HCEC 1CT (cell line): ENCODE data around the gene PARD3B.

ENCODE experiments used
- DNase-seq: peaks from one replicate; pipeline ENCODE4 v3.0.0-alpha.2; 2017

The PARD3B gene

GRCh38 chr2:205311201-205311600, 765.9 kb downstream of the PARD3B start:
- DNase-seq = no peak

DNA sequence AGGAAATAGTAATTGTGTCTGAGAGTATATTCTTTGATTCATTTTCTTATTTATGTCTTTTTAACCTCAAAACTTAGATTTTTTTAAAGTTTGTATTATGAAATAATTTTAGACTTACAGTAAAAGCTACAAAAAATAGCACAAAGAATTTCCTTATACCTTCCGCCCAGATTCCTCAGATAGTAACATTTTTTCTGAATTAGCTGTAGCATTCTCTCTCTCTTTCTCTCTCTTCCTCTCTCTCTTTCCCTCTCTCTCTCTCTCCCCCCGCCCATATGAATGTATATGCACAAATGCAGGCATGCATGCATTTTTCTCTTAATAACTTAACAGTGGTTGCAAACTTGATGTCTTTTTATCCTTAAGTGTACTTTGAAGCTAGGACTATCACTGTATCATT, 776.0 kb downstream of the PARD3B start:
- peak; percentile 50 for DNase-seq

- DNase-seq = no peak
Observed at GRCh38 chr2:205323929-205324328, 778.7 kb downstream of the PARD3B start.

DNA sequence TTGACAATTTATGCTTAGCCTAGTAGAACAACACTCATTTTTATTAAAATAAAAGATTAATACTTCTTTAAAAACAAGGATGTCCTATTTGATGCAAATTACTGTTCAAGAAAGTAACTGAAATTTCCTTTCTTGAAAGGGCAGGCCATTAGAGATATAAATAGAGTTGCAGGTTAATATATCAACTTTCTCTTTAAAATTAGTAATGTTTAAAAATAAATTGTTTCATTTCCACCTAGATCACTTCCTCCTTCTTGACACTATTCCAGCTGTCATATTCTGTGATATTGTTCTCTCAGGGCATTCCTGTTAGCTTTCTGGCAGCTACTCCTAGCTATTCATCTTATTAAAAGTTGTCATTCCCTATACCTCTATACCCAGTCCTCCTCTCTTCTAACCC, 779.1 kb downstream of the PARD3B start:
- DNase-seq = no peak

GRCh38 chr2:205333351-205333750, 788.1 kb downstream of the PARD3B start:
- DNase-seq = no peak

DNA sequence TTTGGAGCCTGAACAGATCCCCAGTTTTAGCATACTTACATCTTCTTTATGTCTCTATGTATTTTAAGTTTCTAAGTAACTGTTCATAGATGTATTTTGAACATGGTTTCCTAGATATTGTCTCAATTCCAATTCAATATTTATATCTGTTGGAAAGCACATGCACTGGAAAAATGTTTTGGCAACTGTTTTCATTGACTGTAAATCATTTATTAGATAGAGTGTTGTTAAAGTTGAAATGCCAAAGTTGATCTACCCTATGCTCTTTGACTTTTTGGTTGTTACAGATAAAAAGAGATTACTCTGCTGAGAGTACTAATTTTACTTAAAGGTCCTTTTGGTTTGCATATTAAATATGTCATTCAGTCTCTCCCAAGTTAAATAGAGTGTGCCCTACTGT, 792.0 kb downstream of the PARD3B start:
- DNase-seq = no peak

DNA sequence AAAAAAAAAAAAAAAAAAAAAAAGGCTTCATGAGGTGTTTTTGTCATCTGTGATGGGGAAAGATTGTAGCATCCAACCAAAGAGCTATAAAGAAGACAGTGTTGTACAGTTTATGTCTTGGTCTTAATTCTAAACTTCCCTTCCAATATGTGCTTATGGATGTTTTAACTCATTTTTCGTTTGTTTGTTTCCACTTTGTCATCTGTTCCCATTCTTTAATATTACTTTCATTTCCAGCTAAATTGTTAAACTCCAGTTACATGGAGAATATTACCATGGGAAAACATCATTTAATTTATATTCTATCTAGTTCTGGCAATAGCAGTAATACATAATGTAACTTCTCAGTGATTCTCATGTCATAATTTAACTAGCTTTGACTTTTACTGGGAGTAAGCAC, 792.9 kb downstream of the PARD3B start:
- no peak for DNase-seq

DNA sequence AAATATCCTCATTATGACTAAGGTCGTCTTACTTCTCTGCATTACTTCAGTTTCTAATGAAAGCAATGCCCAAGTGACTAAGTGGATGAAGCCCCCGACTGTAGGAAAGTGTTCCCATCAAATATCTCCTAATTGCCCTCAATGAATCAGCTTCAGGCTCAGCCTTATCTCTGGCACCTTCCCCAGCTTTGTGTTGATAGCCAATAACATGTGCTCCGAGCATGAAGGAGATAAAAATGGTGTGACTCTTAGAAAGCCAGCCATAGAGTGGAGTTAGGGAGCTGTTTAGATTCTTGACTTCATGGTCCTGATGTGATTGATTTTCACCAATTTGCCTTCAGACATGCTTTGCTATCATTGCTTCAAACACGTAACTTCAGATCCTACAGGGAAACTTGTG, 797.8 kb downstream of the PARD3B start:
- no peak for DNase-seq

- DNase-seq = no peak
Observed at GRCh38 chr2:205346649-205347048, 801.4 kb downstream of the PARD3B start.

DNA sequence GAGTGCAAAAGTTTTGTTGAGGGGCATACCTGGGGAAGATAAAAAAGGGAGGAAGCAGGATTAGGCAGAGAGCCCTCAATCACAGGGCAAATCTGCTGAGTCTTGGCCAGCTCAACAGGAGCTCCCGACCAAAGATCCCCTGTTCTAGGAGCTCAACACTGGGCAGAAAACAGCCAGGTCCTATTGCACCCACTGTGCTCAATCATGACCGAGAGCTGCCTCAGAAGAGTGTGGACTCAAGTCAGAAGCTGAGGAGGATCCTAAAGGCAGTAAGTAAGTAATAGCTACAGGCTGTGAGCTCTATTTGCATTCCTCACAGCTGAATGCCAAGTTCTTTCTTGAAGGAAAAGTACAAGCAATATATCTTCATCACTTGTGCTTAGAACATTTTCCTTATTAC, 802.6 kb downstream of the PARD3B start:
- no peak for DNase-seq

DNA sequence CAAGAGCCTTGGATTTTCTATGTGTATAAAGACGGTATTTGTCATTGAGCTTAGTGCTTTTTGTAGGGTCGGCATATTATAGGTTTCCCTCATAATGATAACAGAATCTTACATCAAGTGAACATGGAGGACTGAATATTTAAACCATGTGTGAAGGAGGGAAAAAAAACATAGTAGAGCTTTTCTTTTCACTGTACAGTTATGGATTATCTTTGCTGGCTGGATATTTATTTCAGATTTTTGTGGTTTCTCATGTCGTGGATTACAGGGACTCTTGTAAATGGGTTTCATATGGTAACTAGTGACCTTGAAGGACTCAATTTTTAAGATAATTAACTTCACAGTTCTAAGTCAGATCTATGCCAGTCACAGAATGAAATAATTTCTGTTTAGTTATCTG, 806.8 kb downstream of the PARD3B start:
- no peak for DNase-seq

GRCh38 chr2:205352593-205352992, 807.3 kb downstream of the PARD3B start:
- peak; percentile 68 for DNase-seq

DNA sequence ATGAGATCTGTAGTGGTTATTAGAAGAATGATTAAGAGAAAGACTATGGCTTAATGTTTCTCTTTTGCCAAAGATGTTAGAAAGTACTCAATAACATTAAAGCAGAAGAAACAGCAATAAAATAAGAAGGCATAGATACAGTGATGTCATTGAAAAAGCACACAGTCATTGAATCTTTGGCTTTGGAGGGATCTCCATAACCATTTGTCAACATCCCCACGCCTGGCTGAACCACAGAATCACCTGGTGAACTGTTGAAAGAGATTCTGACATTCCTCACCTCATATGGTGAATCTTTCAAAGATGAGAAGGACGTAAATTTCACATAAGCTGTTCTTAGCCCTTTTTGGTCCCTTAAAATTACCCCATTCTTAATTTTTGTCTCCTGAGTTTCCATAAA, 812.5 kb downstream of the PARD3B start:
- no peak for DNase-seq

DNA sequence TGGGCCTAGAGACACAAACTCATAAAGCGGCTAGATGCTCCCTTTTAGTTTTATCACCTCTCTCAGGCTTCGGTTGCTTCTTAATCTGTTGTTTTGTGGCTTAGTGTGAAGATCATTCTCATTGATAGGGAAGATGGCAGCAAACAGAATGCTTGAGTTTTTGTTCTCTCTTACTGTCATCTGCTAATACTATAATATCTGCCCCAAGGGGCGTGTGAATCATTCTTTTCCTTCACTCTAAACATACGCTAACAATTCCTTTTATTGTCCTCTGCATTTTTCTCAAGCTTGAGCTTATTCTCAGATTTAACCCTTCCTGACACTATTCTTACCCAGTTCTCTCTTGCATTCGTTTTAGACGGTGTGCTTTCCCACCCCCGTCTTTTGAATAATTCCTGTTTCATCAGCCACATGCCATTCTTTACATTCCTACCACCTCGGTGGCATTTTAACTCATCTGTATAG, 813.1 kb downstream of the PARD3B start:
- no peak for DNase-seq

DNA sequence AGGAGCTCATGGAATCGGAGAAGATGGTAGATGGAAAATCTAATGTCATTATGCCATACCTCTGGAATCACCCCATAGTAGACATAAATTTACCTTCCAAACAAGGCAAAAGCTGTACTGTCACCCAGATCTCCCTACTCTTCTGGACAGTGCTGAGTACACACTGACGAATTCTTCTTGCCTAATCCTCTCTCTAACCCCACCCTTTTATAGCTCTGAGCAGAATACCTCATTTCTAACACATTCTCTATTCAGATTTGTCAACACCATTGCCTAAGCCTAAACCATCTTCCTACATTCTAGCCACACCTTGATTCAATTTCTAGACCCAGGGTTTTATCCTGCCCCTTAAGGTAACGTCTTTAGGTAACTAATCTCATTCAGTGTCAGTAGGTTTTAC, 816.0 kb downstream of the PARD3B start:
- peak; percentile 58 for DNase-seq

DNA sequence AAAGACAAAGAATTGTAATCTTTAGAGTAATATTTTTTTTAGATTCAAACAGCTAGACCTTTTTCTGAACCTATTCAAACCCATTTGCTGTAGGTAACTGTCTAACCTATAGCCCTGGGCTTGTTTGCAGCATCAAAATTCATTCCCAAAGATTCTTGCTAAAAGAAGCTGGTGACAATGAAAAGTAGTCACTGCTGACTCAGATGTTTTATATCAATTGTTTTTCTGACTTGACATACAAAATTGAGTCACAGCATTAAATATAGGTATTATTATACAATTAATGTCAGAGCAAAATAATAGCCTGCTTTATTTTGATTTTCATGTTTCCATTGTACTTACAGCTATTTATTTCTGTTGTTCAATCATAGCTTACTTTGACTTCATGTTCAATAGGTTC, 816.7 kb downstream of the PARD3B start:
- DNase-seq = no peak

DNA sequence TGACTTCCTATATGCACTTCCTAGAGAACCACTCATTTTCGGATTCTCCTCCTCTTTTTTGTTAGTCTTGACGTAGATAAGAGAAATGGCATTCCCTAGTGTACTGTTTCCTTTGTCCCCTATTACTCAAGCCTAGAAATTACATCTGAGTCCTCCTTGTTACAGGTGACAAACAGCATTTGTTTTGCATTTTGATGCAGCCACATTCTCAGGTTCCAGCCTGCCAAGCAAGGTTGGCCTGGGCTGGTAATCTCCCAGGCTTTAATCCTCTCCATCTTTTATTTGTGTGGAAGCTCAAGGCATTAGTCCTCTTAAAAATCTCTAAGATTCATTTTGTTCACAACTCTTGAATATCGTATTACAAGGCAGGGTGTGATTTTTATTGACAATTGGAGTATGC, 819.0 kb downstream of the PARD3B start:
- DNase-seq = no peak

DNA sequence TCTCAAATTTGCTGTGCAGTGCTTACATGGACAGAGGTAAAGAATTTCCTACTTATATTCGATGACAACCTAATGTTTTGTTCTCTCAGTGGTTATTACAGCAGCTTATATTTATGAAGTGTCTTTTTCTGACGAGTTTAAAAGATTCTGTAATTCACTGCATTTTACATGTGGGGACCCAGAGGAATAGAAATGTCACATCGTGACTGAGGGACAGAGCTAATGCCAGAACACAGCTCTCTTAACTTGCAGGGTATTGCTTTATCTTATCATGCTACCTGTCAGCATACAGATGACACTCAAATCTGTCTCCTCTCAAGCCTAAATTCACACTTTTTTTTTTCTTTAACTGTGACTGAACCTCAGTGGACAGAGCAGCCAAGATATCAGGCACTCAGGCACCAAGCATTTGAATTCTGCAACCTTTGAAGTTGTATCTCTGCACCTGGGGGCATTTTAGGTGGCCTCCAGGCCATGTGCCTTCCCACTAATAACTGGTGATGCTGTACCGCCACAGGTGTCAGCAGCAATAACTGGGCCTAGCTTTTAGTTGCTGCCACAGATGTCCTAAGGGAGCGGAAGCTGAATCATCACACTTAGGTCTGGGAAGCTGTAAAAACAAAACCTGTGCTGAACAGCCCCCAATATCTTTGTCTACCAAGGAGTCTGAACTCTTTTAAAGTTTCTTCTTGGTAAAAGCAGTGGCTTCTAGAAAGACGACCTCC, 821.2 kb downstream of the PARD3B start:
- DNase-seq = no peak

GRCh38 chr2:205367331-205367935, 822.2 kb downstream of the PARD3B start:
- DNase-seq = peak; percentile 7

DNA sequence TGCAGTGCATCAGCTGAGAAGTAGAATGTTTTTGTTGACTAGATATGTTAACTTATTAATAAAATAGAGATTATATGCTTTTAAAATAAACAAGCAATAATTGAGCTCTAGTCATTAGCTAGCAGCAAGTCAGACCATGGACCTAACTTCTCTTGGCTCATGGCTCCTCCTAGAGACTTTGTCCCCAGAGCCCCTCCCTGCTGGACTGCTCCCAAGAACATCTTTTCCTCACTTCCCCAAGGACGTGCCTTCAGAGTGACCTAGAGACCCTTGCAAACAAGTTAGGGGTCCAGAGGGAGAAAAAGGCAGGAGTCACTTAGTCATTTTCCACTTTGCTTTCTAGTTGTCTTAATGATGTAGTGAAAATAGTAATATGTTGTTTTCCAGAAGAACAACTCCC, 824.5 kb downstream of the PARD3B start:
- no peak for DNase-seq

DNA sequence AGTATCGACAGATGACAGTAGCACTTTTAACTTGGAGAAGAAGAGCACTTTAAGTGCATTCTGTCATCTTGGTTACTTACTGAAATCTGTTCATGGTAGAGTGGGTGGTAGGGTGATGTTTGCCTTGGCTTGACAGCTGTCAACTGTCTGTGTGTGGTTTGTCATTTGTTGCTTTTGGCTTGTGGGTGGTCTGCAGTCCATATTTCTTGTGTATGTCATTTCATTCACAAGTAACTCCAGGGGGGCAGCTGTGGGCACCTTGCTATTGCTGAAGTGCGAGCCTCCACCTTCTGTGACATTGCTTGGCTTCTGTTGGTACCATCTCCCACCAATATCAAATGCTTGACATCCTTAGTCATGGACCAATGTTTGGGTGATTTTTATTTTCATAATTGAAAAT, 825.5 kb downstream of the PARD3B start:
- DNase-seq = no peak

DNA sequence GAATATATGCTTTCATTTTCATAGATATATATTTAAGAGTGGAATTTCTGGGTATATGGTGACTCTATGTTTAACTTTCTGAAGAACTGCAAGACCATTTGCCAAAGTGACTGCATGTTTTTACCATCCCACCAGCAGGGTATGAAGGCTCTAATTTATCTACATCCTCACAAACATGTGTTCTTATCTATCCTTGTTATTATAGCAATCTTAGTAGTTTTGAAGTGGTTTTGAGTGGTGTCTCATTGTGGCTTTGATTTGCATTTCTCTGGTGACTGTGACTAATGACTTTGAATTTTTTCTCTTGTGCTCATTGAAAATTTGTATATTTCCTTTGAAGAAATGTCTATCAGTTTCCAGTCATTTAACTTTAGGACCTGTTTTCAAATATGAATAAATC, 826.9 kb downstream of the PARD3B start:
- DNase-seq = peak; percentile 46

- DNase-seq = no peak
Observed at GRCh38 chr2:205375461-205376448, 830.5 kb downstream of the PARD3B start.

GRCh38 chr2:205377324-205377723, 832.0 kb downstream of the PARD3B start:
- DNase-seq = no peak
